Omental fat pad (tissue), 4 donors: Measurements from ENCODE around the gene SMARCC1. TPM values are rescaled to one million over a fixed set of nuclear protein-coding genes. Genes with fewer than 3 reads are reported as not detected.

Experiments used
- ATAC-seq: fragments of 150-250 bp; one replicate; pipeline ENCODE4 v1.9.1; 2016; ENCODE audit warnings: mild to moderate bottlenecking, moderate library complexity; ENCODE audit not compliant: low FRiP score
- DNase-seq: peaks from one replicate; pipeline ENCODE4 v3.0.0-alpha.2; 2019; ENCODE audit warnings: low spot score
- CTCF ChIP-seq, 3 donors: fragments of 450-650 bp; IDR thresholded peaks; one replicate each; pipeline ENCODE4 v1.5.1; 2016 to 2017; ENCODE audit warnings: antibody characterized with exemption in 3 of 3, mild to moderate bottlenecking in 3 of 3, moderate library complexity in 2 of 3
- total RNA-seq, 4 donors: library from RNA; depleted of rRNA; stranded (reverse); fragments of >200 nt; gene quantifications; one replicate each; pipeline ENCODE4 v1.1.0, GENCODE V29; 2016

Gene SMARCC1
- total RNA-seq, 4 donors from 2014 or later: 21.3 to 43.4 (median 32.2) TPM

GRCh38 chr3:47669026-47669749, 112.5 kb downstream of the SMARCC1 start:
- no peak for TF ChIP-seq CTCF (IDR thresholded peaks at IDR 0.05)
- ATAC-seq: no peak
- DNase-seq: no peak

GRCh38 chr3:47666118-47666517, 115.6 kb downstream of the SMARCC1 start:
- no peak for DNase-seq
- no peak for ATAC-seq
- no peak for TF ChIP-seq CTCF (IDR thresholded peaks at IDR 0.05)

- ATAC-seq: no peak
- no peak for TF ChIP-seq CTCF (IDR thresholded peaks at IDR 0.05)
- no peak for DNase-seq
Measured at GRCh38 chr3:47664519-47664918, 117.2 kb downstream of the SMARCC1 start.

DNA sequence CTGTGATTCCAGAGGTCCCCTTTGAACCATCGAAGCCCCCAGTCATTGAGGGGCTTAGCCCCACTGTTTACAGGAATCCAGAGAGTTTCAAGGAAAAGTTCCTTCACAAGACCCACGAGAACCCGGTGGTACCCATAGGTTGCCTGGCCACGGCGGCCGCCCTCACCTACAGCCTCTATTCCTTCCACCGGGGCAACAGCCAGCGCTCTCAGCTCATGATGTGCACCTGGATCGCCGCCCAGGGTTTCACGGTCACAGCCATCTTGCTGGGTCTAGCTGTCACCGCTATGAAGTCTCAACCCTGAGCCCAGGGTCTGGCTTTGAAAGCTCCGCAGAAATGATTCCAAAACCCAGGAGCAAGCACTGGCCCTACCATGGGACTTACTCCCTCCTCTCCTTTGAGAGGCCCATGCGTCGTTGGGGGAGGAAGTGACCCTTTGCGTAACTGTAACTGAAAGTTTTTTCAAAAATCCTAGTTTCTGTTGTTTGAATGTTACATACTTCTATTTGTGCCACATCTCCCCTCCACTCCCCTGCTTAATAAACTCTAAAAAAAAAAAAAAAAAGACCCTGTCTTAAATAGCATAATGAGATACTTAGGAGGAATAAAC, 118.0 kb downstream of the SMARCC1 start:
- ATAC-seq (no peak), DNase-seq (no peak)
- TF ChIP-seq CTCF (IDR thresholded peaks at IDR 0.05): no peak

DNA sequence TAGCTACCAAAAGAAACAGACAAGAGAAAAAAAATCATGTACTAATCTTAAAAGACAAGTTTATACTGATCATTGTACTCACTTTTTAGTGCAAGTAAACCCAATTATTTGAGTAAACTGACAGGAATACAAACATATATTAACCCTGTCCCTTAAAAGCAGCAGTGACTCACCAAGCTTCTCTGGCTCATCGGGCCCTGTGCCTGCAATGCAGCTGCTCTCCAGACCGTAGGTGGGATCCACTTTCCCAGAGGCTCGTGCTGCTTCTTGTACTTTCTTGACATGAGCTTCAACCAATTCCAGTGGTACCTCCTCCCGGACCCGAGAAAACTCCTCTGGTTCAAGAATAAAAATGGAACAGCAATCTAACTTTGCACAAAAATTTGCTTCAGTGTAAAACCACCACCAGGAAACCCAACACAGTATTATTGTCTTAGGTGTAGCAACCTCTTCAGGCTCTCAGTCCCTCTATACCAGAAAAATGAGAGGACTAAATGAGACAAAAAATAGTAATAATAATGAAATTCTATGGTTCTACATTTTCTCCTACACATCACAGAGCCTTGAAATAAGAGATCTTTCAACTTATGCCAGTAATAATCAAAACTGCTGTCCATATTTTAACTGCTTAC, 120.5 kb downstream of the SMARCC1 start:
- DNase-seq: no peak
- TF ChIP-seq CTCF (IDR thresholded peaks at IDR 0.05): no peak
- ATAC-seq: no peak

DNA sequence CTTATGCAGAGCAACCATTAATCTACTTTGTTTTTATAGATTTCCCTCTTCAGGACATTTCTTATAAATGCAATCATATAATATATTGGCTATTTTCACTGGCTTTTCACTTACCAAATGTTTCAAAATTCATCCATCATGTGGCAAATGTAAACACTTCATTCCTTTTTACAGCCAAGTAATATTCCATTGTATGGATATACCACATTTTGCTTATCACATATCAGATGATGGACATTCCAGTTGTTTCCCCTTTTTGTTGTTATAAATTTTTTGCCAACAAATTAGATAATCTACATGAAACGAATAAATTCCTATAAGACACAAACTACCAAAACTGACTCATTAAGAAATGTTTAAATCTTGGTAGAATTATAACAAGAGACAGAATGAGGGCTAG, 123.2 kb downstream of the SMARCC1 start:
- no peak for DNase-seq
- no peak for TF ChIP-seq CTCF (IDR thresholded peaks at IDR 0.05)
- ATAC-seq: no peak
